Activated CD4-positive, alpha-beta T cell treated with anti-CD3 and anti-CD28 coated beads for 36 hours (primary cell): ENCODE measurements around the gene NLRP9. TPM values are rescaled to one million over a fixed set of nuclear protein-coding genes. Genes with fewer than 3 reads are reported as not detected.
A peak's percentile ranks its signal among the peaks of the same experiment; 100 is the strongest.

Experiments used
- ATAC-seq: fragments of 200-7000 bp; cut with Tn5 transposase; one replicate; pipeline ENCODE4 v1.10.0; 2021; ENCODE audit warnings: mild to moderate bottlenecking, moderate library complexity
- CTCF ChIA-PET: fragments of 350-600 bp; sonication (Branson Sonifier 250); formaldehyde crosslinking; loops from one replicate; lab custom pipeline; 2021; ENCODE audit warnings: antibody characterized with exemption; lab: Charles Lee
- POLR2A ChIA-PET: fragments of 350-600 bp; sonication (Branson Sonifier 250); formaldehyde crosslinking; loops from one replicate; lab custom pipeline; 2021; ENCODE audit warnings: antibody characterized with exemption, inconsistent platforms; lab: Charles Lee
- DNase-seq: peaks from one replicate; pipeline ENCODE4 v3.0.0-alpha.2; 2020
- H3K27ac Mint-ChIP-seq: one replicate; pipeline ENCODE4 v1.8.0; 2021; ENCODE audit warnings: mixed read lengths
- H3K27me3 Mint-ChIP-seq: one replicate; pipeline ENCODE4 v1.8.0; 2021; ENCODE audit warnings: mixed read lengths
- H3K36me3 Mint-ChIP-seq: one replicate; pipeline ENCODE4 v1.8.0; 2021; ENCODE audit warnings: low read depth, mixed read lengths
- H3K4me1 Mint-ChIP-seq: one replicate; pipeline ENCODE4 v1.8.0; 2021; ENCODE audit warnings: mixed read lengths
- H3K4me3 Mint-ChIP-seq: one replicate; pipeline ENCODE4 v1.8.0; 2021; ENCODE audit warnings: mild to moderate bottlenecking, moderate library complexity, mixed read lengths
- H3K9me3 Mint-ChIP-seq: one replicate; pipeline ENCODE4 v1.8.0; 2021; ENCODE audit warnings: low read depth, mixed read lengths
- intact Hi-C, 2 experiments: fragments of 100-400 bp; cut with DNase I in 1 of 2; cut with micrococcal nuclease in 1 of 2; formaldehyde crosslinking; loops; one replicate each; pipeline versions ENCODE4 v1.14.2 to v1.15.1; 2022 to 2024; cut with DNase I, micrococcal nuclease
- total RNA-seq, 2 experiments: library from RNA; stranded (reverse); gene quantifications; one replicate each; pipeline ENCODE4 v1.2.3, GENCODE V29; 2021

NLRP9 gene
- total RNA-seq, 2 experiments from 2014 or later, result not detected

- no peaks in the 10 kb centered on the region for H3K27me3 Mint-ChIP-seq
Observed at GRCh38 chr19:55684946-55685681, 53.1 kb downstream of the NLRP9 start.

GRCh38 chr19:55683449-55684261 is 54.5 kb downstream of the NLRP9 start:
- DNase-seq (no peak), ATAC-seq (no peak)
- no peaks in the 10 kb centered on the region for H3K9me3 Mint-ChIP-seq
- H3K27me3 Mint-ChIP-seq, result no peaks in the 10 kb centered on the region
- ChIA-PET CTCF (no interaction called here), POLR2A (no interaction called here)
- peak overlapping the region; percentile 25 for H3K27ac Mint-ChIP-seq
- H3K4me3 Mint-ChIP-seq, result no peak overlapping the region
- intact Hi-C loops, result no loop called here
- peaks cover 40% of the 10 kb centered on the region for H3K36me3 Mint-ChIP-seq
- H3K4me1 Mint-ChIP-seq, result peaks cover 23% of the 10 kb centered on the region

More at GRCh38 chr19:55684946-55685681, 53.1 kb downstream of the NLRP9 start:
- ATAC-seq, result no peak
- ChIA-PET CTCF (no interaction called here), POLR2A (no interaction called here)
- peaks cover 36% of the 10 kb centered on the region for H3K36me3 Mint-ChIP-seq
- DNase-seq, result no peak
- no peak overlapping the region for H3K4me3 Mint-ChIP-seq
- H3K9me3 Mint-ChIP-seq, result no peaks in the 10 kb centered on the region
- intact Hi-C loops, result no loop called here
- peaks cover 10% of the 10 kb centered on the region for H3K4me1 Mint-ChIP-seq
- no peak overlapping the region for H3K27ac Mint-ChIP-seq

GRCh38 chr19:55681131-55682092 is 56.8 kb downstream of the NLRP9 start:
- no peak for ATAC-seq
- CTCF ChIA-PET, result interaction anchor here (0.6 to 0.8 kb wide), 2 partner anchors 25 to 82 kb away, joined by 3 read pairs; partner anchors contain the start of gene FIZ1
- Mint-ChIP-seq H3K9me3 (no peaks in the 10 kb centered on the region), H3K4me1 (peaks cover 43% of the 10 kb centered on the region), H3K27me3 (no peaks in the 10 kb centered on the region), H3K4me3 (no peak overlapping the region), H3K36me3 (peaks cover 53% of the 10 kb centered on the region), H3K27ac (no peak overlapping the region)
- intact Hi-C loops, result no loop called here
- POLR2A ChIA-PET, result no interaction called here
- DNase-seq, result no peak

- H3K27ac Mint-ChIP-seq, result no peak overlapping the region
- H3K9me3 Mint-ChIP-seq, result no peaks in the 10 kb centered on the region
- DNase-seq, result no peak
- ChIA-PET POLR2A (no interaction called here), CTCF (no interaction called here)
- H3K4me3 Mint-ChIP-seq, result no peak overlapping the region
- peaks cover 48% of the 10 kb centered on the region for H3K36me3 Mint-ChIP-seq
- no peaks in the 10 kb centered on the region for H3K27me3 Mint-ChIP-seq
- intact Hi-C loops, result no loop called here
- no peak for ATAC-seq
- peaks cover 46% of the 10 kb centered on the region for H3K4me1 Mint-ChIP-seq
Observed at GRCh38 chr19:55680339-55681130, 57.7 kb downstream of the NLRP9 start.

- peak overlapping the region; percentile 78 for H3K27ac Mint-ChIP-seq
- ChIA-PET CTCF (no interaction called here), POLR2A (no interaction called here)
- H3K9me3 Mint-ChIP-seq, result no peaks in the 10 kb centered on the region
- peak; percentile 11 for ATAC-seq
- intact Hi-C loops, result no loop called here
- H3K4me3 Mint-ChIP-seq, result no peak overlapping the region
- H3K27me3 Mint-ChIP-seq, result no peaks in the 10 kb centered on the region
- H3K4me1 Mint-ChIP-seq, result peaks cover 46% of the 10 kb centered on the region
- H3K36me3 Mint-ChIP-seq, result peaks cover 47% of the 10 kb centered on the region
- peak; percentile 43 for DNase-seq
Observed at GRCh38 chr19:55679343-55680257, 58.6 kb downstream of the NLRP9 start.

- CTCF ChIA-PET, result no interaction called here
- Mint-ChIP-seq H3K4me1 (peaks cover 52% of the 10 kb centered on the region), H3K4me3 (no peak overlapping the region), H3K27ac (peak overlapping the region; percentile 60), H3K9me3 (no peaks in the 10 kb centered on the region), H3K27me3 (no peaks in the 10 kb centered on the region), H3K36me3 (peaks cover 50% of the 10 kb centered on the region)
- ATAC-seq (no peak), DNase-seq (no peak)
- intact Hi-C loops, result no loop called here
- POLR2A ChIA-PET, result no interaction called here
Observed at GRCh38 chr19:55678121-55678671, 60.0 kb downstream of the NLRP9 start.

GRCh38 chr19:55677572-55678028 is 60.6 kb downstream of the NLRP9 start:
- peaks cover 53% of the 10 kb centered on the region for H3K4me1 Mint-ChIP-seq
- no peak for DNase-seq
- H3K27me3 Mint-ChIP-seq, result no peaks in the 10 kb centered on the region
- no peak for ATAC-seq
- peaks cover 49% of the 10 kb centered on the region for H3K36me3 Mint-ChIP-seq
- intact Hi-C loops, result no loop called here
- no peaks in the 10 kb centered on the region for H3K9me3 Mint-ChIP-seq
- no peak overlapping the region for H3K4me3 Mint-ChIP-seq
- ChIA-PET CTCF (no interaction called here), POLR2A (no interaction called here)
- peak overlapping the region; percentile 59 for H3K27ac Mint-ChIP-seq

- no peaks in the 10 kb centered on the region for H3K27me3 Mint-ChIP-seq
- ChIA-PET POLR2A (interaction anchor here (1.2 kb wide), 1 partner anchor 20 kb away, joined by 5 read pairs; no protein-coding TSS in a partner anchor), CTCF (interaction anchor here (0.6 to 1.8 kb wide), 3 partner anchors 30 to 561 kb away, joined by 3 to 5 read pairs (median 3); no protein-coding TSS in a partner anchor)
- no peak for ATAC-seq
- peak overlapping the region; percentile 83 for H3K27ac Mint-ChIP-seq
- peaks cover 55% of the 10 kb centered on the region for H3K4me1 Mint-ChIP-seq
- no peaks in the 10 kb centered on the region for H3K9me3 Mint-ChIP-seq
- H3K36me3 Mint-ChIP-seq, result peaks cover 52% of the 10 kb centered on the region
- DNase-seq, result peak; percentile 20
- intact Hi-C loops, result no loop called here
- peak overlapping the region; percentile 95 for H3K4me3 Mint-ChIP-seq
Observed at GRCh38 chr19:55676889-55677505, 61.2 kb downstream of the NLRP9 start.

GRCh38 chr19:55676383-55676782 is 61.8 kb downstream of the NLRP9 start:
- Mint-ChIP-seq H3K27me3 (no peaks in the 10 kb centered on the region), H3K9me3 (no peaks in the 10 kb centered on the region), H3K4me3 (peak overlapping the region; percentile 95), H3K4me1 (peaks cover 57% of the 10 kb centered on the region), H3K27ac (peak overlapping the region; percentile 83), H3K36me3 (peaks cover 55% of the 10 kb centered on the region)
- DNase-seq (no peak), ATAC-seq (no peak)
- intact Hi-C loops, result no loop called here
- ChIA-PET POLR2A (interaction anchor here (1.2 kb wide), 1 partner anchor 19 kb away, joined by 5 read pairs; no protein-coding TSS in a partner anchor), CTCF (interaction anchor here (0.7 to 1.8 kb wide), 3 partner anchors 22 to 44 kb away, joined by 3 to 5 read pairs (median 3); no protein-coding TSS in a partner anchor)
